Mesenchymal stem cell (in vitro differentiated cells and primary cell): Measurements from ENCODE around the gene GNE.

Experiments used
- DNase-seq: peaks from one replicate; pipeline ENCODE4 v3.0.0-alpha.2; 2013
- H2AFZ ChIP-seq: one replicate; pipeline ENCODE4 v1.6.1; 2013; ENCODE audit warnings: low read depth, mild to moderate bottlenecking, control low read depth, inconsistent platforms, low read length, moderate library complexity
- H2AK5ac ChIP-seq: 2 replicates; pipeline ENCODE4 v1.6.1; 2013; ENCODE audit warnings: low read length, moderate library complexity, mild to moderate bottlenecking, inconsistent platforms; ENCODE audit not compliant: severe bottlenecking
- H2BK120ac ChIP-seq: one replicate; pipeline ENCODE4 v1.6.1; 2013; ENCODE audit warnings: low read depth, mild to moderate bottlenecking, inconsistent platforms, low read length, moderate library complexity
- H2BK12ac ChIP-seq, 2 experiments: one replicate each; pipeline ENCODE4 v1.6.1; 2013; ENCODE audit warnings: inconsistent platforms in 2 of 2, low read length in 2 of 2, mild to moderate bottlenecking in 2 of 2, moderate library complexity in 2 of 2, control low read depth in 1 of 2
- H2BK15ac ChIP-seq: one replicate; pipeline ENCODE4 v1.6.1; 2013; ENCODE audit warnings: mild to moderate bottlenecking, low read depth, inconsistent platforms; ENCODE audit not compliant: poor library complexity, severe bottlenecking
- H2BK5ac ChIP-seq: 2 replicates; pipeline ENCODE4 v1.6.1; 2013; ENCODE audit warnings: low read depth, mild to moderate bottlenecking, low read length, control low read depth, inconsistent platforms; ENCODE audit not compliant: poor library complexity, severe bottlenecking
- H3K14ac ChIP-seq, 2 experiments: one replicate each; pipeline ENCODE4 v1.6.1; 2013; ENCODE audit warnings: inconsistent platforms in 2 of 2, low read length in 2 of 2, control low read depth in 1 of 2, mild to moderate bottlenecking in 1 of 2, moderate library complexity in 1 of 2
- H3K18ac ChIP-seq, 2 experiments: one replicate each; pipeline ENCODE4 v1.6.1; 2013; ENCODE audit warnings: inconsistent platforms in 2 of 2, low read length in 2 of 2, control low read depth in 1 of 2, low read depth in 1 of 2, mild to moderate bottlenecking in 1 of 2
- H3K23ac ChIP-seq, 2 experiments: one replicate each; pipeline ENCODE4 v1.6.1; 2013; ENCODE audit warnings: inconsistent platforms in 2 of 2, low read length in 2 of 2, mild to moderate bottlenecking in 2 of 2, moderate library complexity in 2 of 2, control low read depth in 1 of 2
- H3K27ac ChIP-seq: 2 replicates; pipeline ENCODE4 v1.5.1; 2013; ENCODE audit warnings: mild to moderate bottlenecking, moderate library complexity, low read length, control low read depth, inconsistent platforms; ENCODE audit not compliant: poor library complexity, severe bottlenecking
- H3K27me3 ChIP-seq, 2 experiments: 2 replicates each; pipeline versions ENCODE4 v1.6.1 to v1.7.0; 2013; ENCODE audit warnings: low read length in 2 of 2, mild to moderate bottlenecking in 2 of 2, moderate library complexity in 2 of 2, control low read depth in 1 of 2, inconsistent platforms in 1 of 2; ENCODE audit not compliant: control insufficient read depth in 1 of 2, insufficient read depth in 1 of 2
- H3K36me3 ChIP-seq, 2 experiments: 2 replicates each; pipeline versions ENCODE4 v1.6.1 to v1.7.0; 2013; ENCODE audit warnings: low read length in 2 of 2, control low read depth in 1 of 2, inconsistent platforms in 1 of 2, low read depth in 1 of 2, mild to moderate bottlenecking in 1 of 2; ENCODE audit not compliant: insufficient read depth in 2 of 2, control insufficient read depth in 1 of 2
- H3K4ac ChIP-seq, 2 experiments: one replicate each; pipeline ENCODE4 v1.6.1; 2013; ENCODE audit warnings: inconsistent platforms in 2 of 2, low read length in 2 of 2, mild to moderate bottlenecking in 2 of 2, moderate library complexity in 2 of 2, control low read depth in 1 of 2, low read depth in 1 of 2
- H3K4me1 ChIP-seq: 2 replicates; pipeline ENCODE4 v1.6.1; 2013; ENCODE audit warnings: low read depth, low read length, control low read depth; ENCODE audit not compliant: control insufficient read depth, insufficient read depth
- H3K4me2 ChIP-seq: 2 replicates; pipeline ENCODE4 v1.6.1; 2013; ENCODE audit warnings: low read length, mild to moderate bottlenecking, inconsistent platforms; ENCODE audit not compliant: poor library complexity, severe bottlenecking
- H3K4me3 ChIP-seq, 2 experiments: 2 replicates each; pipeline versions ENCODE4 v1.5.1 to v1.7.0; 2013; ENCODE audit warnings: low read length in 2 of 2, mild to moderate bottlenecking in 2 of 2, control low read depth in 1 of 2, low read depth in 1 of 2; ENCODE audit not compliant: insufficient read depth in 1 of 2
- H3K79me1 ChIP-seq: replicated peaks from 2 replicates; pipeline ENCODE4 v1.6.1; 2013; ENCODE audit warnings: mild to moderate bottlenecking, control low read depth, low read length, inconsistent platforms; ENCODE audit not compliant: poor library complexity, severe bottlenecking
- H3K9ac ChIP-seq: 2 replicates; pipeline ENCODE4 v1.7.0; 2013; ENCODE audit warnings: mild to moderate bottlenecking, low read length, moderate library complexity
- H3K9me3 ChIP-seq: 2 replicates; pipeline ENCODE4 v1.7.0; 2013; ENCODE audit warnings: mild to moderate bottlenecking, low read length; ENCODE audit not compliant: control insufficient read depth
- H4K8ac ChIP-seq: one replicate; pipeline ENCODE4 v1.6.1; 2013; ENCODE audit warnings: inconsistent platforms, mild to moderate bottlenecking, low read length, moderate library complexity
- H4K91ac ChIP-seq: one replicate; pipeline ENCODE4 v1.6.1; 2013; ENCODE audit warnings: mild to moderate bottlenecking, low read length, inconsistent platforms
- WGBS: methylation state at CpG from one replicate; pipeline ENCODE4 v1.1.7; 2013; ENCODE audit warnings: mixed read lengths; 5-methylcytosine and 5-hydroxymethylcytosine counted together

The GNE gene

DNA sequence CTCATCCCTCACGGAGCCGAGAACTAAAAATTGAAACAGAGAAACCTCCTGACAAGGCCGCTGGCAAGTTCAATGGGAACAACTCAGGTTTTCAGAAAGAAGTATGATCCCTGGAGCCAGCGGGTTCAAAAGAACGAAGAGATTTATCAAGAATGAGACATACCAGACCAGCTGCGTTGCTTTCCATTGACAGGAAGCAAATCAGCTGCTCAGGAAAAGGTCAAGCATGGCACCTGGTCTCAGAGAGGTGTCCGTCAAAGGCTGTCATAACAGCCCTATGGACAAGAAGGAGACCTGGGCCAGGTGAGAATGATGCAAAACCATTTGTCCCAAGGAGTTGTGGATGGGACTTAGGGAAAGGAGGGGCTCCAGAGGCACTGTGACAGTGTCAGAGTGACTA is 34.9 kb upstream of the GNE start:
- Histone ChIP-seq H3K9ac (no peak overlapping the region), H3K14ac (no peak overlapping the region), H2BK5ac (no peak overlapping the region), H3K9me3 (no peaks in the 10 kb centered on the region), H3K4me3 (no peak overlapping the region), H3K27ac (no peak overlapping the region), H3K36me3 (peaks cover 0 to 4% of the 10 kb centered on the region in 2 experiments), H3K23ac (no peak overlapping the region), H3K4me2 (no peak overlapping the region), H4K91ac (peak overlapping the region; percentile 39), H3K4ac (no peak overlapping the region), H2AFZ (no peak overlapping the region), H3K27me3 (no peaks in the 10 kb centered on the region), H2BK15ac (no peak overlapping the region), H4K8ac (no peak overlapping the region), H3K4me1 (peaks cover 11% of the 10 kb centered on the region), H3K18ac (no peak overlapping the region), H2BK12ac (no peak overlapping the region), H2AK5ac (no peak overlapping the region), H2BK120ac (no peak overlapping the region), H3K79me1 (no peaks in the 10 kb centered on the region)
- 93% methylated on average over 7 of the region's 7 CpGs for WGBS
- DNase-seq = no peak

GRCh38 chr9:36292641-36293040 is 34.4 kb upstream of the GNE start:
- peaks cover 14% of the 10 kb centered on the region for H3K4me1 ChIP-seq
- no peak overlapping the region for H3K27ac ChIP-seq
- no peak overlapping the region for H3K4me2 ChIP-seq
- H4K91ac ChIP-seq = peak overlapping the region; percentile 39
- H3K14ac ChIP-seq = peak overlapping the region in 1 of 2 experiments; percentile 62
- H2AFZ ChIP-seq = no peak overlapping the region
- no peak overlapping the region for H3K9ac ChIP-seq
- H2BK12ac ChIP-seq = no peak overlapping the region
- no peak overlapping the region for H2BK15ac ChIP-seq
- no peaks in the 10 kb centered on the region for H3K9me3 ChIP-seq
- no peak overlapping the region for H3K23ac ChIP-seq
- H3K18ac ChIP-seq = no peak overlapping the region
- H3K79me1 ChIP-seq = no peaks in the 10 kb centered on the region
- H3K4me3 ChIP-seq = no peak overlapping the region
- H4K8ac ChIP-seq = no peak overlapping the region
- H2BK5ac ChIP-seq = no peak overlapping the region
- H3K4ac ChIP-seq = no peak overlapping the region
- peaks cover 0 to 4% of the 10 kb centered on the region in 2 experiments for H3K36me3 ChIP-seq
- H3K27me3 ChIP-seq = no peaks in the 10 kb centered on the region
- no peak overlapping the region for H2BK120ac ChIP-seq
- 72% methylated on average over 12 of the region's 12 CpGs for WGBS
- H2AK5ac ChIP-seq = no peak overlapping the region
- DNase-seq = no peak

DNA sequence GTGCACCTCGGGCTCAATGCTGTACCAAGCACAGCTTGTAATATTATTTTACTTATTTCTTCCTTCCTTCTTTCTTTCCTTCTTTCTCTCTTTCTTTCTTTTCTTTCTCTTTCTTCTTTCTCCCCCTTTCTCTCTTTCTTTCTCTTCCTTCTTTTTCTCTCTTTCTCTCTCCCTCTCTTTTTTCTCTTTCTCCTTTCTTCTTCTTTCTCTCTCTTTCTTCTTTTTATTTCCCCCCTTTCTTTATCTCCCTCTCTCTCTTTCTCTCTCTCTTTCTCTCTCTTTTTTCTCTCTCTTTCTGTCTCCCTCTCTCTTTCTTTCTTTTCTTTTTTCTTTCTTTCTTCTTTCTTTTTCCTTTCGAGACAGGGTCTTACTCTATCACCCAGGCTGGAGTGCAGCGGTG is 32.7 kb upstream of the GNE start:
- H3K9ac ChIP-seq = no peak overlapping the region
- H3K36me3 ChIP-seq = peaks cover 0 to 4% of the 10 kb centered on the region in 2 experiments
- no peaks in the 10 kb centered on the region for H3K27me3 ChIP-seq
- H3K18ac ChIP-seq = no peak overlapping the region
- H3K27ac ChIP-seq = no peak overlapping the region
- WGBS = 94% methylated on average over 3 of the region's 3 CpGs
- H2AK5ac ChIP-seq = no peak overlapping the region
- H3K4me2 ChIP-seq = no peak overlapping the region
- no peak overlapping the region for H3K14ac ChIP-seq
- no peak overlapping the region for H3K4ac ChIP-seq
- no peak overlapping the region for H2BK15ac ChIP-seq
- H3K23ac ChIP-seq = no peak overlapping the region
- H3K9me3 ChIP-seq = no peaks in the 10 kb centered on the region
- no peak overlapping the region for H2BK12ac ChIP-seq
- peaks cover 14% of the 10 kb centered on the region for H3K4me1 ChIP-seq
- H4K8ac ChIP-seq = no peak overlapping the region
- no peaks in the 10 kb centered on the region for H3K79me1 ChIP-seq
- no peak for DNase-seq
- no peak overlapping the region for H2AFZ ChIP-seq
- H2BK5ac ChIP-seq = no peak overlapping the region
- no peak overlapping the region for H3K4me3 ChIP-seq
- H2BK120ac ChIP-seq = no peak overlapping the region
- no peak overlapping the region for H4K91ac ChIP-seq

GRCh38 chr9:36289836-36290435 is 31.7 kb upstream of the GNE start:
- H3K4me2 ChIP-seq = no peak overlapping the region
- no peak overlapping the region for H2BK15ac ChIP-seq
- no peak overlapping the region for H3K14ac ChIP-seq
- no peak overlapping the region for H3K27ac ChIP-seq
- no peaks in the 10 kb centered on the region for H3K27me3 ChIP-seq
- H3K9ac ChIP-seq = no peak overlapping the region
- H3K36me3 ChIP-seq = peaks cover 0 to 4% of the 10 kb centered on the region in 2 experiments
- H2BK120ac ChIP-seq = no peak overlapping the region
- H3K4me1 ChIP-seq = peaks cover 14% of the 10 kb centered on the region
- no peak overlapping the region for H3K4ac ChIP-seq
- no peaks in the 10 kb centered on the region for H3K9me3 ChIP-seq
- H3K23ac ChIP-seq = no peak overlapping the region
- no peak overlapping the region for H3K4me3 ChIP-seq
- peak overlapping the region; percentile 59 for H2AK5ac ChIP-seq
- no CpG with 5 or more reads among the region's 3 CpGs for WGBS
- H3K18ac ChIP-seq = no peak overlapping the region
- H2BK12ac ChIP-seq = no peak overlapping the region
- DNase-seq = no peak
- H2BK5ac ChIP-seq = no peak overlapping the region
- H4K91ac ChIP-seq = no peak overlapping the region
- no peak overlapping the region for H4K8ac ChIP-seq
- H3K79me1 ChIP-seq = no peaks in the 10 kb centered on the region
- H2AFZ ChIP-seq = no peak overlapping the region
